ENCODE data around the gene MCM9. TPM values are rescaled to one million over a fixed set of nuclear protein-coding genes. Genes with fewer than 3 reads are reported as not detected.

Gene MCM9
- total RNA-seq = 1 to 10 TPM; 4.0 to 7.8 (median 5.5) TPM
- 1 to 10 TPM; 1.5 to 3.3 TPM for polyA plus RNA-seq
- long read RNA-seq, donor 1, partial matches to known transcripts = 0 of 2 reads
- long read RNA-seq, donor 1, other reads (novel, unspliced or antisense) = 2 of 2 reads
- long read RNA-seq, donor 2, partial matches to known transcripts = 0 of 8 reads
- long read RNA-seq, donor 2, other reads (novel, unspliced or antisense) = 8 of 8 reads
- long read RNA-seq, donor 3, full-length matches to known transcripts = 1 of 10 reads
- long read RNA-seq, donor 3, partial matches to known transcripts = 0 of 10 reads
- long read RNA-seq, donor 3, other reads (novel, unspliced or antisense) = 9 of 10 reads

DNA sequence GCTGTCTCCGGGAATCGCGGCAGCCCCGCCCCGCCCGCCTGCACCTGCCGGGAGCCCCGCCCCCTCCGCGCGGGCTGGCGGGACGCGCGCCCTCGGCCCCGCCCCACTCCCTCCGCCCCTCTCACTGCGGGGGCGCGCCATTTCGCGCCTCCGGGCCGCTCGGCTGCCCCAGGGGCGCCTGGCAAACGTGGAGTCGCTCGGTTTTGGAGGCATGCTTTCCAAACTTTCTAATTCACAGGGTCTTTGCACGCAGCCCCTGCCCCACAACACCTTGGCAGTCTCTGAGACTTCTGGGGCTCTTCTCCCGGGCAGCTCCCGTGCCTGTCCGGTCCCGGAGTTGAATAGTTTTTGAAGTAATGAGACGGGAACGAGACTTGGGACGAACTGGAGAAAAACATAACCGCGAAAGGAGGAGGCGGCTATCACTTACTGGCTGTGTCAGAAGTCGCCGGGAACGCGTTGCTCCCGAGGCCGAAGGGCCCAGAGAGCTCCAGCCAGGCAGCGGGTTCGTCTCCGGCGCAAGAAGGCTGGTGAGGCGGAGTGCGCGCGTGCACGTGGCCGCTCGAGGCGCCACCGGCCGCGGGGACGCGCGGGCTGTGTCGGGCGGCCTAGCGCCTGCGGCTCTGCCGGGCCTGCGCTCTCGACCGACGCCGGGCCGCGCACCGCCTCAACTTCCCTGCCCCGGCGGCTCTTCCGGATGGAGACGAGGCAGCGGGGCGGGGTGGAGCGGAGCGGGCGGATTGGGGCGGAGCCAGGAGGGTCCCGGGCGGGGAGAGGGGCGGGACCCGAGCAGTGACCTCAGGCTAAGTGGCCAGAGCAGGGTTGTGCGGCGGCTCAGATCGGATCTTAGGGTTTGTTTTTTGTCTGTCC is at the start of gene MCM9:
MCM9 (minus strand) TSS at position 699 of the 870 bp plus-strand sequence. CDS start 3,436 bp downstream, outside the sequence.
- intact Hi-C loops (cut with DNase I) = loop anchor here in 5 of 10 donors (2.0 kb wide), 1 partner anchor 40 kb away; the partner anchor contains the start of gene ASF1A (in 5 of the 5)
- H3K27me3 ChIP-seq = no peaks in the 10 kb centered on the region
- 0% methylated on average over 91 to 95 of the region's 95 CpGs for WGBS, 2 donors
- peak within 1 kb of the TSS; percentile 83 to 99 (median 96) for H3K27ac ChIP-seq
- H3K4me1 ChIP-seq = peaks cover 0 to 25% (median 19%) of the 10 kb centered on the region in 9 donors
- peak within 1 kb of the TSS; percentile 71 to 95 (median 88) for H3K4me3 ChIP-seq
- TF ChIP-seq CTCF (IDR thresholded peaks at IDR 0.05) = no peak
- H3K9me3 ChIP-seq = no peaks in the 10 kb centered on the region
- ATAC-seq (peak; percentile 97 to 99 (median 98)), DNase-seq (peak; percentile 93)
- H3K36me3 ChIP-seq = peaks cover 0 to 38% (median 0%) of the 10 kb centered on the region in 9 donors

GRCh38 chr6:118984342-118984741 is 49.4 kb upstream of the MCM9 start:
- Histone ChIP-seq H3K4me3 (no peak overlapping the region), H3K4me1 (peaks cover 0 to 8% (median 0%) of the 10 kb centered on the region in 9 donors), H3K27me3 (no peaks in the 10 kb centered on the region), H3K9me3 (no peaks in the 10 kb centered on the region), H3K36me3 (no peaks in the 10 kb centered on the region), H3K27ac (no peak overlapping the region)
- intact Hi-C loops (cut with DNase I) = no loop called here
- no peak for ATAC-seq
- WGBS, 2 donors = 98 to 100% methylated on average over 2 of the region's 2 CpGs
- TF ChIP-seq CTCF (IDR thresholded peaks at IDR 0.05) = no peak
- DNase-seq = no peak

- intact Hi-C loops (cut with DNase I) = no loop called here
- H3K9me3 ChIP-seq = no peaks in the 10 kb centered on the region
- H3K36me3 ChIP-seq = no peaks in the 10 kb centered on the region
- TF ChIP-seq CTCF (IDR thresholded peaks at IDR 0.05) = no peak
- no peaks in the 10 kb centered on the region for H3K27me3 ChIP-seq
- no peak for DNase-seq
- no peak overlapping the region for H3K4me3 ChIP-seq
- H3K4me1 ChIP-seq = peaks cover 0 to 8% (median 0%) of the 10 kb centered on the region in 9 donors
- H3K27ac ChIP-seq = no peak overlapping the region
- no peak for ATAC-seq
- 86 to 92% methylated on average over 3 of the region's 3 CpGs for WGBS, 2 donors
Observed at GRCh38 chr6:118982575-118982911, 47.6 kb upstream of the MCM9 start.

DNA sequence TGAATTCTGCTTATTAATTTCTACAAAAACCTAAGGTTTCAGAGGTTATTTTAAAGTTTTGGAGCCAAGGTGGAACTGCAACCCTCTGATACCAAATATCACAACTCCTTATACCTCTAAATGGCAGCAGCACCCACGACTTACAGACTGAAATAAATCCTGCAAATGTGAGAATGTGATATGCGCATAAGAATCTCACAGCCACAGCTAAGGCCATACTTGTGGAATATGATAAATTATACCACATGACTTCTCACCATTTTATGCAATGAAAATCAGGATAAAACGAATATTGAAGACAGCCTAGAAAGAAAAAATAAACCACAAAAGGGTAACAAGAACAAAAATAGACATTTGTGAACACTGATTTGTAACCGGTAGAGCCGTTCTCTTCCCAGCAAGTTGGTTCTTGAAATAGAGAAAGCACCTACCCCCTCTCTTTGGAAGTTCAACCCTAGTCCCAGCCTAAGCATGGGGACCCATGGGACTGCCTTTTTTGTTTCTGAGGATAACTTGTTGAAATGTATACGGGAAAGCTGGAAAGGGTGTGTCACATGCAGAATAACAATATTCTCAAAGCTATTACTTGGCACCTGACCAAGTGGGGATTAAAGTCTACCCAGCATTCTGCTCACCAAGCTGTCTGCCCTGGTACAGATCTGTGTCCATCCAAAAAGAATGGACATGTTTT is 47.1 kb upstream of the MCM9 start:
- Histone ChIP-seq H3K27me3 (no peaks in the 10 kb centered on the region), H3K4me3 (no peak overlapping the region), H3K27ac (no peak overlapping the region), H3K4me1 (peaks cover 0 to 8% (median 0%) of the 10 kb centered on the region in 9 donors), H3K9me3 (no peaks in the 10 kb centered on the region), H3K36me3 (no peaks in the 10 kb centered on the region)
- DNase-seq (no peak), ATAC-seq (no peak)
- TF ChIP-seq CTCF (IDR thresholded peaks at IDR 0.05) = no peak
- intact Hi-C loops (cut with DNase I) = no loop called here
- WGBS, 2 donors = 76 to 83% methylated on average over 6 of the region's 6 CpGs

Measured in heart right ventricle (tissue), 16 donors.